WTC11 (cell line): Measurements from ENCODE around the gene POC1A.

Source experiments
- CREM ChIP-seq: sonication (generic); formaldehyde crosslinking; IDR thresholded peaks from 2 replicates; pipeline ENCODE4 v1.8.1; 2022; ENCODE audit warnings: mild to moderate bottlenecking, missing genetic modification reagents, moderate library complexity
- CTCF ChIP-seq: fragments of 200-600 bp; IDR thresholded peaks from 2 replicates; pipeline ENCODE4 v1.8.0; 2022; ENCODE audit warnings: antibody characterized with exemption
- GABPB1 ChIP-seq: sonication (generic); formaldehyde crosslinking; IDR thresholded peaks from 2 replicates; pipeline ENCODE4 v1.8.1; 2023; ENCODE audit warnings: mild to moderate bottlenecking, missing genetic modification reagents
- JUN ChIP-seq: sonication (generic); formaldehyde crosslinking; IDR thresholded peaks from 2 replicates; pipeline ENCODE4 v1.8.0; 2023; ENCODE audit warnings: mild to moderate bottlenecking, missing genetic modification reagents
- MLX ChIP-seq: sonication (generic); formaldehyde crosslinking; IDR thresholded peaks from 2 replicates; pipeline ENCODE4 v1.8.1; 2023; ENCODE audit warnings: mild to moderate bottlenecking, missing genetic modification reagents, moderate library complexity
- TF ChIP-seq, protein P1 (sequence below): sonication (generic); formaldehyde crosslinking; IDR thresholded peaks from 2 replicates; pipeline ENCODE4 v1.8.1; 2023; ENCODE audit warnings: mild to moderate bottlenecking, missing genetic modification reagents, moderate library complexity
- TF ChIP-seq, protein P2 (sequence below): sonication (generic); formaldehyde crosslinking; IDR thresholded peaks from 2 replicates; pipeline ENCODE4 v1.8.0; 2022; ENCODE audit warnings: mild to moderate bottlenecking, missing genetic modification reagents

- TF ChIP-seq, protein P1, sequence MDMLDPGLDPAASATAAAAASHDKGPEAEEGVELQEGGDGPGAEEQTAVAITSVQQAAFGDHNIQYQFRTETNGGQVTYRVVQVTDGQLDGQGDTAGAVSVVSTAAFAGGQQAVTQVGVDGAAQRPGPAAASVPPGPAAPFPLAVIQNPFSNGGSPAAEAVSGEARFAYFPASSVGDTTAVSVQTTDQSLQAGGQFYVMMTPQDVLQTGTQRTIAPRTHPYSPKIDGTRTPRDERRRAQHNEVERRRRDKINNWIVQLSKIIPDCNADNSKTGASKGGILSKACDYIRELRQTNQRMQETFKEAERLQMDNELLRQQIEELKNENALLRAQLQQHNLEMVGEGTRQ (CRISPR knock-in tag), result peak; percentile 43; the same call in 1 of the 2 replicates
- TF ChIP-seq CREM (CRISPR knock-in tag) (no peak), MLX (no peak), CTCF (no peak), JUN (no peak), GABPB1 (CRISPR knock-in tag) (no peak)
- TF ChIP-seq, protein P2, sequence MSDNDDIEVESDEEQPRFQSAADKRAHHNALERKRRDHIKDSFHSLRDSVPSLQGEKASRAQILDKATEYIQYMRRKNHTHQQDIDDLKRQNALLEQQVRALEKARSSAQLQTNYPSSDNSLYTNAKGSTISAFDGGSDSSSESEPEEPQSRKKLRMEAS, result no peak
Measured at GRCh38 chr3:52090933-52091468, 63.2 kb downstream of the POC1A start.
